Body of pancreas (tissue), 4 donors: ENCODE data around the gene HPF1.

Experiments
- POLR2A ChIP-seq, 3 donors: fragments of 450-650 bp; IDR thresholded peaks; one replicate each; pipeline ENCODE4 v1.6.1; 2016; ENCODE audit warnings: antibody characterized with exemption in 3 of 3, mild to moderate bottlenecking in 2 of 3
- TF ChIP-seq, protein P1 (sequence below), 7 experiments: fragments of 450-650 bp in 4 of 7; fragments of 200-600 bp in 3 of 7; sonication (generic) in 3 of 7; IDR thresholded peaks; one replicate each; pipeline ENCODE4 v1.5.1; 2016 to 2019; ENCODE audit warnings: antibody characterized with exemption in 7 of 7

DNA sequence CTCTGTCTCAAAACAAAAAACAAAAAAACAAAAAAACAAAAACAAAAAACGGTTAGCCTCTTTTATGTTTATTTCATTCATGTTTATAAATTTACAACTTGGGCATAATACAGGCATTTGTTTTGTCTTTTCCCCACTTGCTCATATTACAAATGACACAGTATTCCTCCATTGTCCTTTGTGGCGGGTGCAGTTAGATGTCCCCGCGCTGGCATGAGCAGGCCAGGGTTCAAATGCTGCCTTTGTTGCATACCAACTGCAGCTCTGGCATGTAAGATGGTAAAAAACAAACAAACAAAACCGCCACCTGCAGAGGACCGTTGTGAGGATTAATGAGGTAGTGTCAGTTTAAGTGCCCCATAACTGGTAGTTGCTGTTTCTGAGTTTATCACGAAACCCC is 16.1 kb upstream of the HPF1 start:
- TF ChIP-seq POLR2A (IDR thresholded peaks at IDR 0.05): no peak
- TF ChIP-seq, protein P1, sequence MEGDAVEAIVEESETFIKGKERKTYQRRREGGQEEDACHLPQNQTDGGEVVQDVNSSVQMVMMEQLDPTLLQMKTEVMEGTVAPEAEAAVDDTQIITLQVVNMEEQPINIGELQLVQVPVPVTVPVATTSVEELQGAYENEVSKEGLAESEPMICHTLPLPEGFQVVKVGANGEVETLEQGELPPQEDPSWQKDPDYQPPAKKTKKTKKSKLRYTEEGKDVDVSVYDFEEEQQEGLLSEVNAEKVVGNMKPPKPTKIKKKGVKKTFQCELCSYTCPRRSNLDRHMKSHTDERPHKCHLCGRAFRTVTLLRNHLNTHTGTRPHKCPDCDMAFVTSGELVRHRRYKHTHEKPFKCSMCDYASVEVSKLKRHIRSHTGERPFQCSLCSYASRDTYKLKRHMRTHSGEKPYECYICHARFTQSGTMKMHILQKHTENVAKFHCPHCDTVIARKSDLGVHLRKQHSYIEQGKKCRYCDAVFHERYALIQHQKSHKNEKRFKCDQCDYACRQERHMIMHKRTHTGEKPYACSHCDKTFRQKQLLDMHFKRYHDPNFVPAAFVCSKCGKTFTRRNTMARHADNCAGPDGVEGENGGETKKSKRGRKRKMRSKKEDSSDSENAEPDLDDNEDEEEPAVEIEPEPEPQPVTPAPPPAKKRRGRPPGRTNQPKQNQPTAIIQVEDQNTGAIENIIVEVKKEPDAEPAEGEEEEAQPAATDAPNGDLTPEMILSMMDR (IDR thresholded peaks at IDR 0.05): no peak
